ENCODE data around the gene MKX. TPM values are rescaled to one million over a fixed set of nuclear protein-coding genes. Genes with fewer than 3 reads are reported as not detected.

MKX gene
- polyA plus RNA-seq, 3 donors: not detected

GRCh38 chr10:27664461-27664860 lies 81.2 kb downstream of the MKX start:
- Histone ChIP-seq H3K4me3 (replicated peaks in 1 of 3; ENCODE audit: low read depth in 2 of 3, low read length in 3 of 3) (peak overlapping the region in 2 of 3 experiments; percentile 13 to 54), H3K36me3 (replicated peaks in 1 of 2; ENCODE audit: control insufficient read depth in 1 of 2, insufficient read depth in 2 of 2, low read length in 2 of 2) (no peaks in the 10 kb centered on the region), H3K79me2 (ENCODE audit: insufficient read depth, low read length) (no peaks in the 10 kb centered on the region), H3K27me3 (ENCODE audit: control insufficient read depth in 2 of 2, insufficient read depth in 2 of 2, low read length in 2 of 2) (no peaks in the 10 kb centered on the region), H3K9ac (ENCODE audit: insufficient read depth, low read length, poor library complexity, severe bottlenecking) (peak overlapping the region; percentile 9), H3K4me1 (ENCODE audit: control insufficient read depth in 1 of 2, insufficient read depth in 2 of 2, low read length in 2 of 2) (peaks cover 55 to 58% of the 10 kb centered on the region in 2 donors), H4K20me1 (ENCODE audit: insufficient read depth, low read length) (no peaks in the 10 kb centered on the region), H3K9me3 (replicated peaks in 1 of 2; ENCODE audit: control insufficient read depth in 1 of 2, insufficient read depth in 1 of 2, low read length in 2 of 2) (no peaks in the 10 kb centered on the region), H2AFZ (ENCODE audit: insufficient read depth, low read depth, low read length, poor library complexity, severe bottlenecking) (no peak overlapping the region), H3K4me2 (replicated peaks; ENCODE audit: extremely low read depth, low read length, poor library complexity, severe bottlenecking) (peak overlapping the region; percentile 69), H3K27ac (ENCODE audit: low read depth in 1 of 2, low read length in 2 of 2) (peak overlapping the region; percentile 62 to 79)
- DNase-seq: peak; percentile 55 to 63 (median 58)
- Mint-ChIP-seq H3K27ac (peak overlapping the region; percentile 86 to 96 (median 89)), H3K9me3 (peaks cover 0 to 3% (median 0%) of the 10 kb centered on the region in 7 donors), H3K4me1 (peaks cover 55% of the 10 kb centered on the region), H3K36me3 (no peaks in the 10 kb centered on the region), H3K4me3 (peak overlapping the region in 1 of 2 donors; percentile 82), H3K27me3 (ENCODE audit: low read depth in 3 of 3) (peaks cover 0 to 3% (median under 1%) of the 10 kb centered on the region in 3 donors)
- TF ChIP-seq CTCF (IDR thresholded peaks at IDR 0.05): no peak
- intact Hi-C loops (cut with micrococcal nuclease): loop anchor here in 1 of 2 donors (10.0 kb wide), 1 partner anchor 740 kb away; no protein-coding TSS in a partner anchor
- 0% methylated on average over 2 of the region's 5 CpGs for WGBS (ENCODE audit: insufficient coverage)

- no peak overlapping the region for H2AFZ ChIP-seq (ENCODE audit: insufficient read depth, low read depth, low read length, poor library complexity, severe bottlenecking)
- DNase-seq: peak in 1 of 3 donors; percentile 11
- no peaks in the 10 kb centered on the region for H3K27me3 ChIP-seq (ENCODE audit: control insufficient read depth in 2 of 2, insufficient read depth in 2 of 2, low read length in 2 of 2)
- Mint-ChIP-seq H3K4me3 (peak overlapping the region in 1 of 2 donors; percentile 82), H3K9me3 (peaks cover 0 to 3% (median 0%) of the 10 kb centered on the region in 7 donors), H3K27me3 (ENCODE audit: low read depth in 3 of 3) (peaks cover 0 to 5% (median 4%) of the 10 kb centered on the region in 3 donors), H3K36me3 (no peaks in the 10 kb centered on the region), H3K4me1 (peaks cover 58% of the 10 kb centered on the region), H3K27ac (peak overlapping the region in 6 of 7 donors; percentile 86 to 96 (median 88))
- H3K79me2 ChIP-seq (ENCODE audit: insufficient read depth, low read length): no peaks in the 10 kb centered on the region
- peak overlapping the region in 1 of 2 donors; percentile 79 for H3K27ac ChIP-seq (ENCODE audit: low read depth in 1 of 2, low read length in 2 of 2)
- H3K36me3 ChIP-seq (replicated peaks in 1 of 2; ENCODE audit: control insufficient read depth in 1 of 2, insufficient read depth in 2 of 2, low read length in 2 of 2): no peaks in the 10 kb centered on the region
- peak overlapping the region in 1 of 3 experiments; percentile 54 for H3K4me3 ChIP-seq (replicated peaks in 1 of 3; ENCODE audit: low read depth in 2 of 3, low read length in 3 of 3)
- peaks cover 55 to 58% of the 10 kb centered on the region in 2 donors for H3K4me1 ChIP-seq (ENCODE audit: control insufficient read depth in 1 of 2, insufficient read depth in 2 of 2, low read length in 2 of 2)
- no peaks in the 10 kb centered on the region for H4K20me1 ChIP-seq (ENCODE audit: insufficient read depth, low read length)
- no peak overlapping the region for H3K9ac ChIP-seq (ENCODE audit: insufficient read depth, low read length, poor library complexity, severe bottlenecking)
- intact Hi-C loops (cut with micrococcal nuclease): loop anchor here in 1 of 2 donors (10.0 kb wide), 1 partner anchor 741 kb away; no protein-coding TSS in a partner anchor
- H3K9me3 ChIP-seq (replicated peaks in 1 of 2; ENCODE audit: control insufficient read depth in 1 of 2, insufficient read depth in 1 of 2, low read length in 2 of 2): no peaks in the 10 kb centered on the region
- peak overlapping the region; percentile 69 for H3K4me2 ChIP-seq (replicated peaks; ENCODE audit: extremely low read depth, low read length, poor library complexity, severe bottlenecking)
- no peak for TF ChIP-seq CTCF (IDR thresholded peaks at IDR 0.05)
Observed at GRCh38 chr10:27663621-27664020, 82.0 kb downstream of the MKX start.
